Mesenchymal stem cell (in vitro differentiated cells and primary cell): ENCODE results near the gene DKK3.

Experiments
- DNase-seq: peaks from one replicate; pipeline ENCODE4 v3.0.0-alpha.2; 2013
- H2AFZ ChIP-seq: one replicate; pipeline ENCODE4 v1.6.1; 2013; ENCODE audit warnings: low read depth, mild to moderate bottlenecking, control low read depth, inconsistent platforms, low read length, moderate library complexity
- H2AK5ac ChIP-seq: 2 replicates; pipeline ENCODE4 v1.6.1; 2013; ENCODE audit warnings: low read length, moderate library complexity, mild to moderate bottlenecking, inconsistent platforms; ENCODE audit not compliant: severe bottlenecking
- H2BK120ac ChIP-seq: one replicate; pipeline ENCODE4 v1.6.1; 2013; ENCODE audit warnings: low read depth, mild to moderate bottlenecking, inconsistent platforms, low read length, moderate library complexity
- H2BK12ac ChIP-seq, 2 experiments: one replicate each; pipeline ENCODE4 v1.6.1; 2013; ENCODE audit warnings: inconsistent platforms in 2 of 2, low read length in 2 of 2, mild to moderate bottlenecking in 2 of 2, moderate library complexity in 2 of 2, control low read depth in 1 of 2
- H2BK15ac ChIP-seq: one replicate; pipeline ENCODE4 v1.6.1; 2013; ENCODE audit warnings: mild to moderate bottlenecking, low read depth, inconsistent platforms; ENCODE audit not compliant: poor library complexity, severe bottlenecking
- H2BK5ac ChIP-seq: 2 replicates; pipeline ENCODE4 v1.6.1; 2013; ENCODE audit warnings: low read depth, mild to moderate bottlenecking, low read length, control low read depth, inconsistent platforms; ENCODE audit not compliant: poor library complexity, severe bottlenecking
- H3K14ac ChIP-seq, 2 experiments: one replicate each; pipeline ENCODE4 v1.6.1; 2013; ENCODE audit warnings: inconsistent platforms in 2 of 2, low read length in 2 of 2, control low read depth in 1 of 2, mild to moderate bottlenecking in 1 of 2, moderate library complexity in 1 of 2
- H3K18ac ChIP-seq, 2 experiments: one replicate each; pipeline ENCODE4 v1.6.1; 2013; ENCODE audit warnings: inconsistent platforms in 2 of 2, low read length in 2 of 2, control low read depth in 1 of 2, low read depth in 1 of 2, mild to moderate bottlenecking in 1 of 2
- H3K23ac ChIP-seq, 2 experiments: one replicate each; pipeline ENCODE4 v1.6.1; 2013; ENCODE audit warnings: inconsistent platforms in 2 of 2, low read length in 2 of 2, mild to moderate bottlenecking in 2 of 2, moderate library complexity in 2 of 2, control low read depth in 1 of 2
- H3K27ac ChIP-seq: 2 replicates; pipeline ENCODE4 v1.5.1; 2013; ENCODE audit warnings: mild to moderate bottlenecking, moderate library complexity, low read length, control low read depth, inconsistent platforms; ENCODE audit not compliant: poor library complexity, severe bottlenecking
- H3K27me3 ChIP-seq, 2 experiments: 2 replicates each; pipeline versions ENCODE4 v1.6.1 to v1.7.0; 2013; ENCODE audit warnings: low read length in 2 of 2, mild to moderate bottlenecking in 2 of 2, moderate library complexity in 2 of 2, control low read depth in 1 of 2, inconsistent platforms in 1 of 2; ENCODE audit not compliant: control insufficient read depth in 1 of 2, insufficient read depth in 1 of 2
- H3K36me3 ChIP-seq, 2 experiments: 2 replicates each; pipeline versions ENCODE4 v1.6.1 to v1.7.0; 2013; ENCODE audit warnings: low read length in 2 of 2, control low read depth in 1 of 2, inconsistent platforms in 1 of 2, low read depth in 1 of 2, mild to moderate bottlenecking in 1 of 2; ENCODE audit not compliant: insufficient read depth in 2 of 2, control insufficient read depth in 1 of 2
- H3K4ac ChIP-seq, 2 experiments: one replicate each; pipeline ENCODE4 v1.6.1; 2013; ENCODE audit warnings: inconsistent platforms in 2 of 2, low read length in 2 of 2, mild to moderate bottlenecking in 2 of 2, moderate library complexity in 2 of 2, control low read depth in 1 of 2, low read depth in 1 of 2
- H3K4me1 ChIP-seq: 2 replicates; pipeline ENCODE4 v1.6.1; 2013; ENCODE audit warnings: low read depth, low read length, control low read depth; ENCODE audit not compliant: control insufficient read depth, insufficient read depth
- H3K4me2 ChIP-seq: 2 replicates; pipeline ENCODE4 v1.6.1; 2013; ENCODE audit warnings: low read length, mild to moderate bottlenecking, inconsistent platforms; ENCODE audit not compliant: poor library complexity, severe bottlenecking
- H3K4me3 ChIP-seq, 2 experiments: 2 replicates each; pipeline versions ENCODE4 v1.5.1 to v1.7.0; 2013; ENCODE audit warnings: low read length in 2 of 2, mild to moderate bottlenecking in 2 of 2, control low read depth in 1 of 2, low read depth in 1 of 2; ENCODE audit not compliant: insufficient read depth in 1 of 2
- H3K79me1 ChIP-seq: replicated peaks from 2 replicates; pipeline ENCODE4 v1.6.1; 2013; ENCODE audit warnings: mild to moderate bottlenecking, control low read depth, low read length, inconsistent platforms; ENCODE audit not compliant: poor library complexity, severe bottlenecking
- H3K9ac ChIP-seq: 2 replicates; pipeline ENCODE4 v1.7.0; 2013; ENCODE audit warnings: mild to moderate bottlenecking, low read length, moderate library complexity
- H3K9me3 ChIP-seq: 2 replicates; pipeline ENCODE4 v1.7.0; 2013; ENCODE audit warnings: mild to moderate bottlenecking, low read length; ENCODE audit not compliant: control insufficient read depth
- H4K8ac ChIP-seq: one replicate; pipeline ENCODE4 v1.6.1; 2013; ENCODE audit warnings: inconsistent platforms, mild to moderate bottlenecking, low read length, moderate library complexity
- H4K91ac ChIP-seq: one replicate; pipeline ENCODE4 v1.6.1; 2013; ENCODE audit warnings: mild to moderate bottlenecking, low read length, inconsistent platforms
- WGBS: methylation state at CpG from one replicate; pipeline ENCODE4 v1.1.7; 2013; ENCODE audit warnings: mixed read lengths; 5-methylcytosine and 5-hydroxymethylcytosine counted together

The DKK3 gene

GRCh38 chr11:12053606-12054361, 45.4 kb upstream of the DKK3 start:
- WGBS: 52% methylated on average over 4 of the region's 4 CpGs
- no peaks in the 10 kb centered on the region for H3K36me3 ChIP-seq
- H4K91ac ChIP-seq: peak overlapping the region; percentile 31
- no peak overlapping the region for H3K18ac ChIP-seq
- H2AK5ac ChIP-seq: no peak overlapping the region
- H3K9me3 ChIP-seq: no peaks in the 10 kb centered on the region
- peaks cover 6% of the 10 kb centered on the region for H3K4me1 ChIP-seq
- H3K14ac ChIP-seq: no peak overlapping the region
- H2BK15ac ChIP-seq: no peak overlapping the region
- peak; percentile 81 for DNase-seq
- no peak overlapping the region for H2AFZ ChIP-seq
- no peaks in the 10 kb centered on the region for H3K79me1 ChIP-seq
- peak overlapping the region in 1 of 2 experiments; percentile 45 for H2BK12ac ChIP-seq
- no peaks in the 10 kb centered on the region for H3K27me3 ChIP-seq
- no peak overlapping the region for H3K9ac ChIP-seq
- no peak overlapping the region for H3K23ac ChIP-seq
- no peak overlapping the region for H3K27ac ChIP-seq
- H3K4me3 ChIP-seq: no peak overlapping the region
- H2BK5ac ChIP-seq: no peak overlapping the region
- H4K8ac ChIP-seq: no peak overlapping the region
- no peak overlapping the region for H2BK120ac ChIP-seq
- H3K4ac ChIP-seq: no peak overlapping the region
- no peak overlapping the region for H3K4me2 ChIP-seq

GRCh38 chr11:12052676-12053605, 44.5 kb upstream of the DKK3 start:
- H3K27me3 ChIP-seq: no peaks in the 10 kb centered on the region
- H3K27ac ChIP-seq: no peak overlapping the region
- 95% methylated on average over 15 of the region's 15 CpGs for WGBS
- H3K9me3 ChIP-seq: no peaks in the 10 kb centered on the region
- H2BK120ac ChIP-seq: no peak overlapping the region
- H3K18ac ChIP-seq: no peak overlapping the region
- H4K8ac ChIP-seq: no peak overlapping the region
- H3K36me3 ChIP-seq: no peaks in the 10 kb centered on the region
- peaks cover 6% of the 10 kb centered on the region for H3K4me1 ChIP-seq
- H3K14ac ChIP-seq: no peak overlapping the region
- peak overlapping the region in 1 of 2 experiments; percentile 9 for H3K4ac ChIP-seq
- no peak overlapping the region for H3K4me3 ChIP-seq
- no peak overlapping the region for H3K4me2 ChIP-seq
- peak overlapping the region in 1 of 2 experiments; percentile 49 for H2BK12ac ChIP-seq
- no peaks in the 10 kb centered on the region for H3K79me1 ChIP-seq
- no peak overlapping the region for H2BK5ac ChIP-seq
- no peak overlapping the region for H2AK5ac ChIP-seq
- H2AFZ ChIP-seq: no peak overlapping the region
- H4K91ac ChIP-seq: peak overlapping the region; percentile 31
- DNase-seq: no peak
- H2BK15ac ChIP-seq: peak overlapping the region; percentile 57
- H3K9ac ChIP-seq: no peak overlapping the region
- no peak overlapping the region for H3K23ac ChIP-seq

- no peak overlapping the region for H2BK120ac ChIP-seq
- H3K27ac ChIP-seq: no peak overlapping the region
- no peak overlapping the region for H4K91ac ChIP-seq
- no peaks in the 10 kb centered on the region for H3K9me3 ChIP-seq
- no peak overlapping the region for H2BK15ac ChIP-seq
- no peak overlapping the region for H3K14ac ChIP-seq
- no peak overlapping the region for H2AK5ac ChIP-seq
- no peak overlapping the region for H4K8ac ChIP-seq
- no peak overlapping the region for H2BK12ac ChIP-seq
- no peak overlapping the region for H2BK5ac ChIP-seq
- peaks cover 11% of the 10 kb centered on the region for H3K4me1 ChIP-seq
- no peaks in the 10 kb centered on the region for H3K27me3 ChIP-seq
- H3K36me3 ChIP-seq: no peaks in the 10 kb centered on the region
- no peak overlapping the region for H3K4ac ChIP-seq
- H3K9ac ChIP-seq: no peak overlapping the region
- H3K79me1 ChIP-seq: no peaks in the 10 kb centered on the region
- H3K18ac ChIP-seq: no peak overlapping the region
- no peak for DNase-seq
- 90% methylated on average over 6 of the region's 6 CpGs for WGBS
- no peak overlapping the region for H3K23ac ChIP-seq
- H3K4me3 ChIP-seq: no peak overlapping the region
- no peak overlapping the region for H3K4me2 ChIP-seq
- H2AFZ ChIP-seq: no peak overlapping the region
These were observed 42.8 kb upstream of the DKK3 start for GRCh38 chr11:12051287-12051662.
